Stimulated activated CD4-positive, alpha-beta T cell treated with anti-CD3 and anti-CD28 coated beads, TNF-alpha, amount 100 ng/mL, for 4 hours (primary cell): ENCODE measurements around the gene OCSTAMP.

Source experiments
- DNase-seq, 3 experiments: peaks; one replicate each; pipeline ENCODE4 v3.0.0-alpha.2; 2020; ENCODE audit warnings: low read depth in 3 of 3

OCSTAMP gene

GRCh38 chr20:46552460-46553420 is 2.3 kb upstream of the OCSTAMP start:
- DNase-seq, result no peak

- DNase-seq, result no peak
These were observed 1.3 kb upstream of the OCSTAMP start for GRCh38 chr20:46551522-46552381.

- no peak for DNase-seq
These were observed 1.1 kb downstream of the OCSTAMP start for GRCh38 chr20:46549188-46549972.

- no peak for DNase-seq
These were observed 1.8 kb downstream of the OCSTAMP start for GRCh38 chr20:46548688-46549087.

GRCh38 chr20:46547995-46548394 is 2.5 kb downstream of the OCSTAMP start:
- no peak for DNase-seq

GRCh38 chr20:46546936-46547335 is 3.5 kb downstream of the OCSTAMP start:
- DNase-seq, result no peak

GRCh38 chr20:46546298-46546697 is 4.2 kb downstream of the OCSTAMP start:
- no peak for DNase-seq

GRCh38 chr20:46545827-46546138 is 4.7 kb downstream of the OCSTAMP start:
- DNase-seq, result no peak

- DNase-seq, result no peak
These were observed 5.2 kb downstream of the OCSTAMP start for GRCh38 chr20:46545077-46545826.

- no peak for DNase-seq
These were observed 5.9 kb downstream of the OCSTAMP start for GRCh38 chr20:46544576-46544975.

- no peak for DNase-seq
These were observed 6.5 kb downstream of the OCSTAMP start for GRCh38 chr20:46543959-46544358.

- no peak for DNase-seq
These were observed 7.4 kb downstream of the OCSTAMP start for GRCh38 chr20:46543033-46543432.

GRCh38 chr20:46541229-46541935 is 9.1 kb downstream of the OCSTAMP start:
- no peak for DNase-seq

- no peak for DNase-seq
These were observed 11.3 kb downstream of the OCSTAMP start for GRCh38 chr20:46539113-46539512.

GRCh38 chr20:46530640-46531039 is 19.8 kb downstream of the OCSTAMP start:
- no peak for DNase-seq

- no peak for DNase-seq
These were observed 26.6 kb downstream of the OCSTAMP start for GRCh38 chr20:46523696-46524328.

GRCh38 chr20:46523108-46523507 is 27.3 kb downstream of the OCSTAMP start:
- no peak for DNase-seq

GRCh38 chr20:46520976-46521579 is 29.4 kb downstream of the OCSTAMP start:
- no peak for DNase-seq

- DNase-seq, result no peak
These were observed 29.9 kb downstream of the OCSTAMP start for GRCh38 chr20:46520540-46520939.
